D721Med (cell line): Measurements from ENCODE around the gene C1orf185.

ENCODE experiments used
- DNase-seq: peaks from one replicate; pipeline ENCODE4 v3.0.0; 2011; ENCODE audit warnings: low spot score; ENCODE audit not compliant: insufficient read length
- FAIRE-seq: peaks from 2 replicates; lab custom pipeline; 2011; peaks lifted over from hg19 to GRCh38; lab: Jason Lieb, UNC
- TF ChIP-seq, protein P1 (sequence below): IDR thresholded peaks from 2 replicates; pipeline ENCODE4 v1.5.1; 2012; ENCODE audit warnings: mild to moderate bottlenecking, control low read depth; ENCODE audit not compliant: insufficient read depth; ENCODE audit errors: missing control alignments

Gene C1orf185

DNA sequence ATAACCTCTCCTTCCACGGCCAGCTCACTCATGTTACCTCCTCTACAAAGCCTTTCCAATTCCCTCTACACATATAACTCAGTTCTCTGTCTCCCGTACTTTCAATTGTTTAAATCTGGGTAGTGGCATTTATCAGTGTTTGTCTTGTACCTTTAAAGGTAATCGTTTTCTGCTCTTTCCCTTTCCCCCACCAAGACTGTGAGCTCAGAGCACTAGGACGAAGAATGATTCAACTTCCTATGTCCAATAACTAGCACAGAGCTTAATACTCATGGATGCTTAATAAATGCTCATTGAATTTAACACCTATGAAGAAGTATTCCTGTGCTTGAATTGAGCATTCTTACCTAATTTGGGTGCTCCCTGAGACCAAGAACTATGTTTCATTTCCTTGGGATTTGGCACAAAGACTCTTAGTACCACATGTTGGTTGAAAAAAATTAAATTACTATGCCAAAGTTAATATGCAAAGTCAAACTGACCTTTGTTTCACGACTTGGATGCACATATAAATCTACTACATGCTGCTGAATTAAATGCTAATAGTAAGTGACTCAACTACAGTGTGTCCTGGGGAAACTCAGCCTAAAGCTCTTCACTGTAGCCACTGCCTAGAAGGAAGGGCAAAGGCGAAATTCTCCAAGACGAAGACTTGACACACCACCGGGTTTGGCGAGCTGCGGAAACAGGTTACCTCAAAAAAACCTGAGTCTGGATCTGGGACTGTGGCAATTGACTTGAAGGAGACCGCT is 30.6 kb upstream of the C1orf185 start:
- no peak for FAIRE-seq
- DNase-seq, result no peak
- TF ChIP-seq, protein P1, sequence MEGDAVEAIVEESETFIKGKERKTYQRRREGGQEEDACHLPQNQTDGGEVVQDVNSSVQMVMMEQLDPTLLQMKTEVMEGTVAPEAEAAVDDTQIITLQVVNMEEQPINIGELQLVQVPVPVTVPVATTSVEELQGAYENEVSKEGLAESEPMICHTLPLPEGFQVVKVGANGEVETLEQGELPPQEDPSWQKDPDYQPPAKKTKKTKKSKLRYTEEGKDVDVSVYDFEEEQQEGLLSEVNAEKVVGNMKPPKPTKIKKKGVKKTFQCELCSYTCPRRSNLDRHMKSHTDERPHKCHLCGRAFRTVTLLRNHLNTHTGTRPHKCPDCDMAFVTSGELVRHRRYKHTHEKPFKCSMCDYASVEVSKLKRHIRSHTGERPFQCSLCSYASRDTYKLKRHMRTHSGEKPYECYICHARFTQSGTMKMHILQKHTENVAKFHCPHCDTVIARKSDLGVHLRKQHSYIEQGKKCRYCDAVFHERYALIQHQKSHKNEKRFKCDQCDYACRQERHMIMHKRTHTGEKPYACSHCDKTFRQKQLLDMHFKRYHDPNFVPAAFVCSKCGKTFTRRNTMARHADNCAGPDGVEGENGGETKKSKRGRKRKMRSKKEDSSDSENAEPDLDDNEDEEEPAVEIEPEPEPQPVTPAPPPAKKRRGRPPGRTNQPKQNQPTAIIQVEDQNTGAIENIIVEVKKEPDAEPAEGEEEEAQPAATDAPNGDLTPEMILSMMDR, result no peak

DNA sequence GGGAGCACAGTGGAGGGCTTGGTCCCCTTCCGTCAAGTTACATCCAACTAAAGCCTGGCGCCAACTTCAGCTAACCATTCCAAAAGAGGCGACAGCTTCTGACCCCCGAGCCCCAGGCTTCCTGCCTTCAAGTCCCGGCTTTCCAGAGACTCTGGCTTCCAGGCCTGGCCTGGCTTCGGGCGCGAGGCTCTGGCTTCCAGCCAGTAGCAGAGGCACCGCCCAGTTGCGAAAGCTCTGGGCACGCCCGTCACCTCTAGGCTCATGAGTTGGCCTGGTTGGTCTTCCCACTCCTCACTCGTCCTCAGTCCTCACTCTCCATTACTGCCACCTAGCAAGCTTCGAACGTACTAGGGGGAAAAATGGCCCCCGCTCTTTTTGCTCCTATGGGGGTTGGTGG is 30.0 kb upstream of the C1orf185 start:
- FAIRE-seq, result no peak
- DNase-seq, result no peak
- TF ChIP-seq, protein P1, result no peak

DNA sequence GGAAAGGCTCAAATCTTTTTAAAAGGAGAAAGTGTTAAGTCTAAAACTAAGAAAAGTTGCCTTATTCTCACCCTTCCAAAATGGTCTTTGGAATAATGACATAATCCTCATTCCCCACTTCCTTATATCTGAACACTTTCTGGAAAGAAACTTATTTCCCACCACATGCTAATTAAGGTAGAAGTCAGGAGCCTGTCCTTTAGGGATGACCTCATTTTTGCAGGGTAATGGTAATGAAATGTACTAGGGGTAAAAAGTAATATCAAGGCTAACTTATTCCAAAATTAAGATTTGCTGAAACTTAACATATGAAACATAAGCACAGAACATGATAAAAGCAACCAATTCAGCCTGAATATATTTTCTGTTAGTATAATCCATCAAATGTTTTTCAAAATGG is 29.4 kb upstream of the C1orf185 start:
- TF ChIP-seq, protein P1, result no peak
- FAIRE-seq (peak; percentile 29), DNase-seq (no peak)

DNA sequence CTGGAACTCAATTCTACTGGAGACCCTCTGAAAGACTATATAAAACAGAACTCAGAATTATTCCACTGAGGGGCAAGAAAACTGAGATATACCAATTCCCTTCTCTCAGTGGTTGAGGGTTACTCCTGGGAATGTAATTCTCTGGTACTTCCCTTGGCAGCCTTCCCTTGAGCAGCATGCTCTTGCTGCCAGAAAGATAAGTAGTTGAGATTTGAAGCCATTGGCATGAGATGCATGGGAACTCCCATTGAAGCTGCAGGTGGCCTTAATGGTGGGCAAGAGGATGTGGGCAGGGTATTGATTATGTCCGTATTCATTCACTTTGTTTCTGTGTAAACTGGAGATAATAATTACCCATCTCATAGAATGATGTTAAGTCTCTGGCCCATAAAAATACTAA is 28.6 kb upstream of the C1orf185 start:
- FAIRE-seq (no peak), DNase-seq (no peak)
- TF ChIP-seq, protein P1, result no peak

DNA sequence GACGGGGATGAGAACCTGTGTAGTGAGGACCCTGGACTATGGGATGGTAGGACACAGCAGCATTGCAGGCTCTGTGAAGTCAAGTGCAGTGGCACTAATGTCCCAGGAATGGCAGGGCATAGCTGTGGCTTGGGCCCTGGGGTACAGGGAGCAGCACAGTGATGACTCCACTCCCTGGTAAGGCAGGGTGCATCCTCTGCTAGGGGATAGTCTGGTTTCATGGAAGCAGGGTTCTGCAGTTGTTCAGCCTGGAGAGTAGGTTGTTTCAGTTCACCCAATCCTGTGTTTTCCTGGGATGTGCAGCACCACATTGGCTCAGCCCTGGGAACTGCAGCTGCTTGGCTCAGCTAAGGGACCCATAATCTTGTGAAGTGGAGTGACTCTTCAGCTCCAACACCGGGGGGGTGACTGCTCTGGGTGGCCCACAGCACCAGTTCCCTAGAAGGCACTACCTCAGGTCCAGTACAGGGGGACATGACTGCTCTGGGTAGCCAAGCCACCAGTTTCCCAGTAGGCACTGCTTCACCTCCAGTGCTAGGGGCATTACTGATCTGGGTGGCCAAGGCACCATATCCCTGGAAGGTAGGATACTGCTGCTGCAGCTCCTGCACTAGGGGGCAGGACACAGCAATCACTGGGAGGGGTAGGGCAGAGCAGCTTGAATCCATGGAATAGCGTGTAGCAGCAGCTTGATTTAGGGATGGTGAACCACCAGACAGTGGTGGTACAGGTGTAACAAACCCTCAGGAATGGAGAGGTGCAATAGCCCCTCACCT is 15.3 kb upstream of the C1orf185 start:
- TF ChIP-seq, protein P1, result no peak
- FAIRE-seq (no peak), DNase-seq (no peak)

DNA sequence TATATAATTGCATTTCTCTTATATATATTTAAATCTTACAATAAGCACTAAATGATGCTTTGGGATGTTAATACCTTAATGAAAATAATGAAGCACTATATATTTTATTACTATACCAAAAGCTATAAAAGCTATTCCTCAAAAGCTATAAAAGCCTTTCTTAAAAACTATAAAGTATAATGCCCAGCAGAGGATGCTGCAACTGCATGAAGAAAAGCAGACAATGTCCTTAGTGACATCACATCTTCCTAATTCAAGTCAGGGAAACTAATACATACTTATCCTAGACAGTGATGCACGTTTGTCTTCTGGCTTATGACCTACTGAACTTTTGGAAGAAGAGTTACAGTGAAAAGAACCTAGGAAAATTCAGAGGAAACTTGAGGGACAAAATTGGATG is 13.6 kb upstream of the C1orf185 start:
- DNase-seq (no peak), FAIRE-seq (no peak)
- TF ChIP-seq, protein P1, result peak; percentile 23

DNA sequence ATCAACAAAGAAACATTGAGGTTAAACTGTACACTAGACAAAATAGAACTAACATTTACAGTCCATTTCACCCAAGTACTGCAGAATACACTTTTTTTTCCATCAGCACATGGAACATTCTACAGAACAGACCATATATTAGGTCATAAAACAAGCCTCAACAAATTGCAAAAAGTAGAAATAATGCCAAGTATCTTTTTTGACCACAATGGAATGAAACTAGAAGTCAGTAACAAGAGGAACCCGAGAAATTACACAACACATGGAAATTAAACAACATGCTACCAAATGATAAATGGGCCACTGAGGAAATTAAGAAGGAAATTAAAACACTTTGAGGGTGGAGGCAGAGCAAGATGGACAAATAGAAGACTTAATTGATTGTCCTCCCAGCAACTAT is 8.4 kb upstream of the C1orf185 start:
- TF ChIP-seq, protein P1, result no peak
- DNase-seq (no peak), FAIRE-seq (no peak)
